22Rv1 (cell line): ENCODE measurements around the gene C1QTNF1.

ENCODE experiments used
- ZFX ChIP-seq: fragments of 450-650 bp; IDR thresholded peaks from 2 replicates; pipeline ENCODE4 v1.6.1; 2017; ENCODE audit warnings: antibody characterized with exemption, borderline replicate concordance
- TF ChIP-seq, protein P1 (sequence below): fragments of 450-650 bp; IDR thresholded peaks from 2 replicates; pipeline ENCODE4 v1.5.1; 2017; ENCODE audit warnings: mild to moderate bottlenecking

DNA sequence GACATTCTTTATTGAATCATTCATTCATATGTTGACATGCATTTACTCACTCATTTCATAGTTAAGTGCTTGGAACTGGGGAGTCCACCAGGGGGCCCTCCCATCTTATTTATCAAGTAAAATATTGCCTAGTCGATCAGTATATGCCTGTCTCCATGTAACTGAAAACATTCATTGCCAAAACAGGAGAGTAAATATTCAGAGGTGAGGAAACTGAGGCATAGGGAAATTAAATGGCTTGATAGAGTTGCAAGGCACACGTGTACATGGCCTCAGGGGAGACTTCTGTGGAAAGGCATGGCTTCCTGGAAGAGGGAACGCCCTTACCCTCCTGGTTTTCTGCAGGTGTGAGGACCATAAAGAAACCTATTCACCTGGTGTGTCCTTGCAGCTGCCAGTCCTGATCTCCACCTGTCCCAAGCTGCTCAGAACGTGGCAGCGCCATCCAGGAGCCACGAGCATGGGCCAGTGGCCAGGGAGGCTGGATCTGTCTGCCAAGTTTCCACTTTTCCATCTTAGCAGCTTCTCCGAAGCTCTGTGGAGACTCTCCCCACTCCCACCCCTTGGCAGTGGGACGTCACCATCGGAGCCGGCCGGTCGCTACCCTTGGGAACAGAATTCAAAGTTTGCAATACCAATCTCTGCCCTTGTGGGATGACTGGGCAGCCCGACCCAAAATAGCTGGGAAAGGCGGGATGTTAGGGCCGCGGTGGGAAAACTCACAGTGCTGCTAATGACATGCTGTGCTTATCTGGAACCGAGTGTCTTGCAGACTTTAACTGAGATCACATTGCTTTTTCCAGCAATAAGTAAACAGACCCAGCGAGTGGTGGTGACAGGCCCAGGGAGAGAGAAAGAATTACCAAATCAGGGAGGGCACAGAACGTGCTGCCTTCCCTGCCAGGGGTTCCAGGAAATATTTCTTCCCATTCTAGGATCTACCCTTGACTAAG, 4.1 kb upstream of the C1QTNF1 start:
- TF ChIP-seq, protein P1, sequence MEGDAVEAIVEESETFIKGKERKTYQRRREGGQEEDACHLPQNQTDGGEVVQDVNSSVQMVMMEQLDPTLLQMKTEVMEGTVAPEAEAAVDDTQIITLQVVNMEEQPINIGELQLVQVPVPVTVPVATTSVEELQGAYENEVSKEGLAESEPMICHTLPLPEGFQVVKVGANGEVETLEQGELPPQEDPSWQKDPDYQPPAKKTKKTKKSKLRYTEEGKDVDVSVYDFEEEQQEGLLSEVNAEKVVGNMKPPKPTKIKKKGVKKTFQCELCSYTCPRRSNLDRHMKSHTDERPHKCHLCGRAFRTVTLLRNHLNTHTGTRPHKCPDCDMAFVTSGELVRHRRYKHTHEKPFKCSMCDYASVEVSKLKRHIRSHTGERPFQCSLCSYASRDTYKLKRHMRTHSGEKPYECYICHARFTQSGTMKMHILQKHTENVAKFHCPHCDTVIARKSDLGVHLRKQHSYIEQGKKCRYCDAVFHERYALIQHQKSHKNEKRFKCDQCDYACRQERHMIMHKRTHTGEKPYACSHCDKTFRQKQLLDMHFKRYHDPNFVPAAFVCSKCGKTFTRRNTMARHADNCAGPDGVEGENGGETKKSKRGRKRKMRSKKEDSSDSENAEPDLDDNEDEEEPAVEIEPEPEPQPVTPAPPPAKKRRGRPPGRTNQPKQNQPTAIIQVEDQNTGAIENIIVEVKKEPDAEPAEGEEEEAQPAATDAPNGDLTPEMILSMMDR: peak; percentile 51
- TF ChIP-seq ZFX: no peak
